Aorta (tissue), 5 donors: ENCODE data around the gene P4HB. TPM values are rescaled to one million over a fixed set of nuclear protein-coding genes. Genes with fewer than 3 reads are reported as not detected.

ENCODE experiments used
- ATAC-seq: fragments of 200-7000 bp; cut with Tn5 transposase; one replicate; pipeline ENCODE4 v1.9.1; 2022; ENCODE audit warnings: moderate library complexity; ENCODE audit not compliant: low FRiP score
- DNase-seq, 2 donors: peaks; one replicate each; pipeline ENCODE4 v3.0.0-alpha.2; 2020
- H3K27ac ChIP-seq, 2 donors: one replicate each; pipeline ENCODE4 v1.5.1; 2013; ENCODE audit warnings: low read length in 2 of 2, mild to moderate bottlenecking in 2 of 2, moderate library complexity in 2 of 2, control low read depth in 1 of 2, inconsistent platforms in 1 of 2, low read depth in 1 of 2
- H3K27me3 ChIP-seq, 2 donors: one replicate each; pipeline ENCODE4 v1.6.1; 2013; ENCODE audit warnings: control low read depth in 1 of 2, low read length in 1 of 2, mild to moderate bottlenecking in 1 of 2, moderate library complexity in 1 of 2; ENCODE audit not compliant: insufficient read depth in 2 of 2, control insufficient read depth in 1 of 2
- H3K36me3 ChIP-seq, 2 donors: one replicate each; pipeline ENCODE4 v1.6.1; 2013; ENCODE audit warnings: control low read depth in 1 of 2, low read length in 1 of 2, mild to moderate bottlenecking in 1 of 2; ENCODE audit not compliant: insufficient read depth in 2 of 2, control insufficient read depth in 1 of 2
- H3K4me1 ChIP-seq, 2 donors: one replicate each; pipeline ENCODE4 v1.6.1; 2013; ENCODE audit warnings: low read length in 2 of 2, control low read depth in 1 of 2, mild to moderate bottlenecking in 1 of 2, moderate library complexity in 1 of 2; ENCODE audit not compliant: insufficient read depth in 2 of 2, control insufficient read depth in 1 of 2
- H3K4me3 ChIP-seq, 2 donors: one replicate each; pipeline ENCODE4 v1.5.1; 2013; ENCODE audit warnings: low read length in 2 of 2, control low read depth in 1 of 2, mild to moderate bottlenecking in 1 of 2
- H3K9me3 ChIP-seq: one replicate; pipeline ENCODE4 v1.6.1; 2013; ENCODE audit warnings: mild to moderate bottlenecking, low read length; ENCODE audit not compliant: control insufficient read depth
- WGBS, 2 donors: extraction: QIAGEN DNeasy Blood & Tissue Kit; methylation state at CpG; one replicate each; pipeline ENCODE4 v1.1.7; 2013; 5-methylcytosine and 5-hydroxymethylcytosine counted together
- intact Hi-C, 2 donors: fragments of 100-400 bp; cut with DNase I; formaldehyde crosslinking; loops; one replicate each; pipeline versions ENCODE4 v1.14.2 to v1.15.0; 2022
- polyA plus RNA-seq, 2 donors: library from polyadenylated mRNA; stranded (reverse); fragments of 200-250 nt; gene quantifications; one replicate each; pipeline ENCODE4 v1.2.3, GENCODE V29; 2013
- total RNA-seq, 2 donors: library from RNA; stranded (reverse); fragmentation: NEBNext Ultra II Directional; extraction: Animal tissue kit (Norgen Biotek cat#: 25700); gene quantifications; one replicate each; pipeline ENCODE4 v1.2.1, GENCODE V29; 2021
- donor health status: healthy with polysubstance abuse.
- donor health status: Bipolar disorder and iron deficiency.
- donor health status: DM: no; HTN: no; CAD: no.
- donor health status: DM: no; HTN: no; CAD: no.
- donor health status: DM: yes; HTN: yes; CAD: no.

The P4HB gene
- total and polyA plus RNA-seq, 4 donors: 275 to 537 (median 422) TPM

DNA sequence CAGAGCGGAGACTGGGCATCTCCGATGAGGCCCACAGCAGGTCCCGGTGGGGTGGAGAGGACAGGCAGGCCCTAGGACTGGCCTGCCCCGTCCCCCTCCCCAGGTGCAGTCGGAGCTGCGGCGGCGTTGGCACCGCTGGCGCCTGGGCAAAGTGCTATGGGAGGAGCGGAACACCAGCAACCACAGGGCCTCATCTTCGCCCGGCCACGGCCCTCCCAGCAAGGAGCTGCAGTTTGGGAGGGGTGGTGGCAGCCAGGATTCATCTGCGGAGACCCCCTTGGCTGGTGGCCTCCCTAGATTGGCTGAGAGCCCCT lies 47.0 kb downstream of the P4HB start:
- WGBS, 2 donors: 89 to 90% methylated on average over 15 of the region's 15 CpGs
- no peak for ATAC-seq

GRCh38 chr17:81812571-81813370 lies 47.6 kb downstream of the P4HB start:
- Histone ChIP-seq H3K9me3 (no peaks in the 10 kb centered on the region), H3K36me3 (no peaks in the 10 kb centered on the region), H3K4me1 (no peaks in the 10 kb centered on the region), H3K27me3 (no peaks in the 10 kb centered on the region), H3K4me3 (no peak overlapping the region), H3K27ac (no peak overlapping the region)
- WGBS, 2 donors: 84 to 88% methylated on average over 43 to 45 of the region's 45 CpGs
- ATAC-seq (no peak), DNase-seq (no peak)
- intact Hi-C loops: no loop called here

More for the DNA sequence above, 47.0 kb downstream of the P4HB start:
- DNase-seq: no peak
- no peaks in the 10 kb centered on the region for H3K36me3 ChIP-seq
- H3K4me1 ChIP-seq: no peaks in the 10 kb centered on the region
- no peaks in the 10 kb centered on the region for H3K27me3 ChIP-seq
- no peak overlapping the region for H3K27ac ChIP-seq
- H3K9me3 ChIP-seq: no peaks in the 10 kb centered on the region
- H3K4me3 ChIP-seq: no peak overlapping the region
- intact Hi-C loops: no loop called here

GRCh38 chr17:81811705-81812570 lies 48.4 kb downstream of the P4HB start:
- Histone ChIP-seq H3K4me3 (no peak overlapping the region), H3K9me3 (no peaks in the 10 kb centered on the region), H3K36me3 (no peaks in the 10 kb centered on the region), H3K4me1 (no peaks in the 10 kb centered on the region), H3K27me3 (no peaks in the 10 kb centered on the region), H3K27ac (no peak overlapping the region)
- ATAC-seq (no peak), DNase-seq (no peak)
- 78 to 84% methylated on average over 23 to 24 of the region's 24 CpGs for WGBS, 2 donors
- intact Hi-C loops: no loop called here

- Histone ChIP-seq H3K27ac (no peak overlapping the region), H3K9me3 (no peaks in the 10 kb centered on the region), H3K27me3 (no peaks in the 10 kb centered on the region), H3K4me3 (no peak overlapping the region), H3K36me3 (no peaks in the 10 kb centered on the region), H3K4me1 (no peaks in the 10 kb centered on the region)
- no peak for DNase-seq
- WGBS, 2 donors: 85 to 86% methylated on average over 42 of the region's 42 CpGs
- intact Hi-C loops: no loop called here
- ATAC-seq: no peak
Observed at GRCh38 chr17:81810892-81811704, 49.2 kb downstream of the P4HB start.

DNA sequence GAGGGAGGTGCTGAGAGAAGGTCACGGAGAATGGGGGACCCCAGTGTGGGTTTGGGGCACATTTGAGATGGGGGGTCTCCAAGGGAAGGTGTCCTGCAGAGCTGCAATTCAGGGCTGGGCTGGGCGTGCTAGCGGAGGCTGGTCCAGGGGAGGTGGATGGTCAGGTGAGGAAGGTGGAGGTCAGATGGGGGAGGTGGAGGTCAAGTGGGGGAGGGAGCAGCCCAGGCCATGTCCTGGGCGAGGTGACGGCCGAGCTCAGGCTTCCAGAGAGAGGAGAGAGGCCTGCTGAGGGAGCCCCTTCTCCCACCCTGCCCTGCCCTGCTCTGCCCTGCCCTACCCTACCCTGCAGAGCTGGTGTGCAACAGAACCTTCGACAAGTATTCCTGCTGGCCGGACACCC lies 49.9 kb downstream of the P4HB start:
- intact Hi-C loops: no loop called here
- Histone ChIP-seq H3K27me3 (no peaks in the 10 kb centered on the region), H3K27ac (no peak overlapping the region), H3K4me3 (no peak overlapping the region), H3K9me3 (no peaks in the 10 kb centered on the region), H3K36me3 (no peaks in the 10 kb centered on the region), H3K4me1 (no peaks in the 10 kb centered on the region)
- no peak for DNase-seq
- no peak for ATAC-seq
- WGBS, 2 donors: 80 to 87% methylated on average over 7 to 8 of the region's 8 CpGs

DNA sequence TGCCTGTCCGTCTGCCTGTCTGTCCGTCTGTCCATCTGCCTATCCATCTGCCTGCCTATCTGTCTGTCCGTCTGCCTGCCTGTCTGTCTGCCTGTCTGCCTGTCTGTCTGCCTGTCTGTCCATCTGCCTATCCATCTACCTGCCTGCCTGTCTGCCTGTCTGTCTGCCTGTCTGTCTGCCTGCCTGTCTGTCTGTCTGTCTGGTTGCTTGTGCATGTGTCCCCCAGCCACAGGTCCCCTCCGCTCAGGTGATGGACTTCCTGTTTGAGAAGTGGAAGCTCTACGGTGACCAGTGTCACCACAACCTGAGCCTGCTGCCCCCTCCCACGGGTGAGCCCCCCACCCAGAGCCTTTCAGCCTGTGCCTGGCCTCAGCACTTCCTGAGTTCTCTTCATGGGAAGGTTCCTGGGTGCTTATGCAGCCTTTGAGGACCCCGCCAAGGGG lies 50.8 kb downstream of the P4HB start:
- no peaks in the 10 kb centered on the region for H3K27me3 ChIP-seq
- no peak for ATAC-seq
- WGBS, 2 donors: 78 to 79% methylated on average over 7 of the region's 7 CpGs
- H3K9me3 ChIP-seq: no peaks in the 10 kb centered on the region
- H3K27ac ChIP-seq: no peak overlapping the region
- intact Hi-C loops: no loop called here
- no peaks in the 10 kb centered on the region for H3K36me3 ChIP-seq
- DNase-seq: no peak
- H3K4me1 ChIP-seq: no peaks in the 10 kb centered on the region
- no peak overlapping the region for H3K4me3 ChIP-seq

- no peaks in the 10 kb centered on the region for H3K4me1 ChIP-seq
- 75 to 77% methylated on average over 20 of the region's 20 CpGs for whole genome bisulfite sequencing, 2 donors
- no peaks in the 10 kb centered on the region for H3K27me3 ChIP-seq
- intact Hi-C loops: no loop called here
- H3K27ac ChIP-seq: no peak overlapping the region
- H3K4me3 ChIP-seq: no peak overlapping the region
- ATAC-seq (no peak), DNase-seq (no peak)
- no peaks in the 10 kb centered on the region for H3K36me3 ChIP-seq
- no peaks in the 10 kb centered on the region for H3K9me3 ChIP-seq
Observed at GRCh38 chr17:81808778-81809555, 51.4 kb downstream of the P4HB start.

DNA sequence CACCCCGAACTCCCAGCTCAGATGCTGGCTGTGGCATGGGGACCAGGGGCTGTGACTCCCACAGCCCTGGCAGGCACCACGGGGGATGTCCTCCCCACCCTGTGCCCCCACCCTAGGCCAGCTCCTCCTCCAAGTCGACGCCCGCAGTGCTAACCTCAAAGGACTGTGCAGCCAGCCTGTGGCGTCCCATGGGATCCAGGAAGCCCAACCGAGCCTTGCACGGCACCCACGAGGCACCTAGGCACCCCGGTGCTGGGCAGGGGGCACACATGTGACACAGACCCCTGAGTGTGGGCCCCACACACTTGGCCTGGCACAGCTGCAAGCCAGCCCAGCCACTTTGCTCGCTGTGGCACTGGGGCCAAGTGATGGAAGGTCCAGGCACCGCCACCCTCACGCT lies 52.5 kb downstream of the P4HB start:
- ATAC-seq (no peak), DNase-seq (no peak)
- Histone ChIP-seq H3K27me3 (no peaks in the 10 kb centered on the region), H3K4me1 (no peaks in the 10 kb centered on the region), H3K9me3 (no peaks in the 10 kb centered on the region), H3K27ac (no peak overlapping the region), H3K4me3 (no peak overlapping the region), H3K36me3 (no peaks in the 10 kb centered on the region)
- WGBS, 2 donors: 42 to 43% methylated on average over 12 to 13 of the region's 13 CpGs
- intact Hi-C loops: no loop called here
